Measurements from ENCODE around the gene FBXL16.

DNA sequence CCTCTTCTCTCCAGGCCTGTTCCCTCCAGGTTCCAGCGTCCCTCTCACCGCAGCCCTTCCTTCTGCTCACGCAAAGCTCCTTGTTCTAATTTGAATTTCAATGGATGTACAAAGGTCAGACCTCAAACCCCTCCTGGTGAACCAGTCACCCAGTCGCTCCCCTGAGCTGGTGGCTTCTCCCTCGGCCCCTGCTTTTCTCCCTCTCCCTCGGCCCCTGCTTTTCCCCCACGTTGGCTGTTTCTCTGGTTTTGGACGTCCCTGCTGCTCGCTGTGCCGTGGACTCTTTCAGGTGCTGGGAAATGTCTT is 46.4 kb upstream of the FBXL16 start:
- TF ChIP-seq EP300 (IDR thresholded peaks at IDR 0.05) = no peak
- TF ChIP-seq, protein P1, sequence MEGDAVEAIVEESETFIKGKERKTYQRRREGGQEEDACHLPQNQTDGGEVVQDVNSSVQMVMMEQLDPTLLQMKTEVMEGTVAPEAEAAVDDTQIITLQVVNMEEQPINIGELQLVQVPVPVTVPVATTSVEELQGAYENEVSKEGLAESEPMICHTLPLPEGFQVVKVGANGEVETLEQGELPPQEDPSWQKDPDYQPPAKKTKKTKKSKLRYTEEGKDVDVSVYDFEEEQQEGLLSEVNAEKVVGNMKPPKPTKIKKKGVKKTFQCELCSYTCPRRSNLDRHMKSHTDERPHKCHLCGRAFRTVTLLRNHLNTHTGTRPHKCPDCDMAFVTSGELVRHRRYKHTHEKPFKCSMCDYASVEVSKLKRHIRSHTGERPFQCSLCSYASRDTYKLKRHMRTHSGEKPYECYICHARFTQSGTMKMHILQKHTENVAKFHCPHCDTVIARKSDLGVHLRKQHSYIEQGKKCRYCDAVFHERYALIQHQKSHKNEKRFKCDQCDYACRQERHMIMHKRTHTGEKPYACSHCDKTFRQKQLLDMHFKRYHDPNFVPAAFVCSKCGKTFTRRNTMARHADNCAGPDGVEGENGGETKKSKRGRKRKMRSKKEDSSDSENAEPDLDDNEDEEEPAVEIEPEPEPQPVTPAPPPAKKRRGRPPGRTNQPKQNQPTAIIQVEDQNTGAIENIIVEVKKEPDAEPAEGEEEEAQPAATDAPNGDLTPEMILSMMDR (IDR thresholded peaks at IDR 0.05) = no peak

Data from suprapubic skin (tissue), 3 donors.